Measurements from ENCODE around the gene ESPN. TPM values are rescaled to one million over a fixed set of nuclear protein-coding genes. Genes with fewer than 3 reads are reported as not detected.

Gene ESPN
- total RNA-seq, 4 donors from 2014 or later: 0.47 to 0.92 (median 0.81) TPM; not detected in 1

GRCh38 chr1:6488602-6489382 lies 64.2 kb downstream of the ESPN start:
- ATAC-seq: no peak
- no peaks in the 10 kb centered on the region for H3K36me3 ChIP-seq
- no peak for TF ChIP-seq EP300 (IDR thresholded peaks at IDR 0.05)
- no peak for TF ChIP-seq POLR2AphosphoS5 (IDR thresholded peaks at IDR 0.05)
- TF ChIP-seq CTCF (IDR thresholded peaks at IDR 0.05): no peak
- TF ChIP-seq POLR2A (IDR thresholded peaks at IDR 0.05): no peak
- H3K27me3 ChIP-seq: peaks cover 33% of the 10 kb centered on the region
- peaks cover 0 to 64% (median 27%) of the 10 kb centered on the region in 3 donors for H3K4me1 ChIP-seq
- 75% methylated on average over 1 of the region's 13 CpGs; no CpG with 5 or more reads in 1 of the 2 donors for WGBS, 2 donors (ENCODE audit: low coverage in 1 of 2)
- H3K4me3 ChIP-seq: no peak overlapping the region
- H3K27ac ChIP-seq: no peak overlapping the region
- H3K9me3 ChIP-seq: no peaks in the 10 kb centered on the region

GRCh38 chr1:6489383-6489765 lies 64.8 kb downstream of the ESPN start:
- Histone ChIP-seq H3K9me3 (no peaks in the 10 kb centered on the region), H3K4me3 (no peak overlapping the region), H3K27me3 (peaks cover 33% of the 10 kb centered on the region), H3K4me1 (peaks cover 0 to 62% (median 27%) of the 10 kb centered on the region in 3 donors), H3K27ac (no peak overlapping the region), H3K36me3 (no peaks in the 10 kb centered on the region)
- WGBS, 2 donors (ENCODE audit: low coverage in 1 of 2): no CpG with 5 or more reads among the region's 9 CpGs
- ATAC-seq: no peak
- TF ChIP-seq POLR2AphosphoS5 (IDR thresholded peaks at IDR 0.05): no peak
- TF ChIP-seq CTCF (IDR thresholded peaks at IDR 0.05): no peak
- TF ChIP-seq POLR2A (IDR thresholded peaks at IDR 0.05): no peak
- TF ChIP-seq EP300 (IDR thresholded peaks at IDR 0.05): no peak

- TF ChIP-seq CTCF (IDR thresholded peaks at IDR 0.05) (peak in 3 of 4 experiments; percentile 56 to 93 (median 70)), EP300 (IDR thresholded peaks at IDR 0.05) (no peak), POLR2A (IDR thresholded peaks at IDR 0.05) (no peak)
Observed at GRCh38 chr1:6489799-6490180, 65.2 kb downstream of the ESPN start.

GRCh38 chr1:6490181-6491080 lies 65.9 kb downstream of the ESPN start:
- Histone ChIP-seq H3K27ac (peak overlapping the region in 3 of 4 donors; percentile 77 to 83 (median 82)), H3K27me3 (peaks cover 23% of the 10 kb centered on the region), H3K4me3 (peak overlapping the region; percentile 39 to 70), H3K9me3 (no peaks in the 10 kb centered on the region), H3K4me1 (peaks cover 0 to 52% (median 25%) of the 10 kb centered on the region in 3 donors), H3K36me3 (no peaks in the 10 kb centered on the region)
- TF ChIP-seq EP300 (IDR thresholded peaks at IDR 0.05) (no peak), CTCF (IDR thresholded peaks at IDR 0.05) (peak in 2 of 4 experiments; percentile 1 to 6)
- WGBS, 2 donors (ENCODE audit: low coverage in 1 of 2): 13% methylated on average over 9 of the region's 70 CpGs; no CpG with 5 or more reads in 1 of the 2 donors
- peak; percentile 72 for ATAC-seq

More at GRCh38 chr1:6489799-6490180, 65.2 kb downstream of the ESPN start:
- Histone ChIP-seq H3K27me3 (peaks cover 29% of the 10 kb centered on the region), H3K36me3 (no peaks in the 10 kb centered on the region), H3K27ac (peak overlapping the region in 1 of 4 donors; percentile 83), H3K9me3 (no peaks in the 10 kb centered on the region), H3K4me3 (peak overlapping the region; percentile 39 to 70), H3K4me1 (peaks cover 0 to 58% (median 27%) of the 10 kb centered on the region in 3 donors)
- peak; percentile 70 for ATAC-seq
- WGBS, 2 donors (ENCODE audit: low coverage in 1 of 2): no CpG with 5 or more reads among the region's 21 CpGs

Data from gastroesophageal sphincter (tissue), 4 donors.